ENCODE results near the gene PLXDC2. TPM values are rescaled to one million over a fixed set of nuclear protein-coding genes. Genes with fewer than 3 reads are reported as not detected.

The PLXDC2 gene
- total RNA-seq, 1 experiment from 2014 or later = 0.21 TPM

DNA sequence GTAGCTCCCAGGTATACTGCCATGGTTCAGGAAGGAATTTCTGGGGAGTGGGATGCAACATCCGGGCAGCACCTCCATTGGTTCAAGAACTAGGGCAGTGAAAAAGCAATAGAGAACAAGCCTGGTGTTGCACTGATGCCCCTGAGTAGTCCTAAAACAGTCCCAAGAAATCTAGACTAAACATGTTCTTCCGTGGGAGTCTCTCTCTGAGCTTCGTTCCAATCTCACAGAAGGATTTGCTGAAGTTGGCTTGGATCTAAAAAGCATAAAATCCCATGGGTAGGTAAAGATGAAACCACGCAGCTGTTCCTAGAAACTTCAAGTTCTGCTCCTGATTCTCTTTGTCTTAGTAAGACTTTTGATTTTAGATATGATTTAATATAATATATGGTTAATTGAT lies 154.5 kb downstream of the PLXDC2 start:
- CTCF ChIA-PET = no interaction called here

DNA sequence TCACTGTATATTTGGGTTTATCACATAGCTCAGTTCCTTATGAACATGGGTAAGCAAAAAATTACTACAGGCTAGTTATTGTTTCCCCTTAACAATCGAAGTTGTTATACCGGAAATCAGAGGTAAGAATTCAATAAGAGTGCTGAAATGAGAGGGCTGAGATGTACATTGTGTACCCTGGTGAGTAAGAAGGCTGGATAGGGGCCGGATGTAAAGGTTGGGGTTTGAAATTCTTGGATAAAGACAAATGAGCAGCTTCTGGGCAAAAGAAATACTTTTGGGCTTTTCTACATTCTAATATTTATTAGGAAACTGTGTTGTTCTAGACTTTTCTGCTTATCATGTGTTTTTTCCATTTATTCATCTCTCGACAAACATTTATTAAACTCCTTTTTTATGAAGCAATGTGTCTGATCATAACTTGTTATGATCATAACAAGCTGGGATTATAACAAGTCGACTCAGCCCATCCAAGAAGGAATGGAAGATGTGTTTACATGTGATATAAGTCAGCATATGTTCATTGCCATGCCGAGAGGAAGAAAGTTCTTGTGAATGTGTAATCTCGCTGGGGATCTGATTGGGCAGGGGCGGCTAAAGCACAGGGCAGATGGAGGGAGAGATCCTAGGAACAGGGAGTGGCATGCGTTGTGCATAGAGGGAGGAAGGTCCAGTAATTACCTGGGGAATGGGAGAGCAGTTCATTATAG lies 155.3 kb downstream of the PLXDC2 start:
- Histone ChIP-seq H3K27ac (ENCODE audit: low read length) (no peak overlapping the region), H3K4me3 (ENCODE audit: low read depth in 2 of 2, low read length in 2 of 2) (no peak overlapping the region), H3K4me1 (ENCODE audit: control insufficient read depth, insufficient read depth, low read length) (no peaks in the 10 kb centered on the region), H3K36me3 (ENCODE audit: control insufficient read depth, insufficient read depth, low read length) (no peaks in the 10 kb centered on the region), H3K27me3 (ENCODE audit: control insufficient read depth, insufficient read depth, low read length) (no peaks in the 10 kb centered on the region), H3K9me3 (ENCODE audit: control insufficient read depth, insufficient read depth, low read depth, low read length) (no peaks in the 10 kb centered on the region)
- ATAC-seq (no peak), DNase-seq (ENCODE audit: low read depth, low spot score) (no peak)
- ChIA-PET POLR2A (no interaction called here), CTCF (no interaction called here)
- no peak for TF ChIP-seq SIN3A (IDR thresholded peaks at IDR 0.05; ENCODE audit: borderline replicate concordance, insufficient read depth, low read depth, low read length)
- TF ChIP-seq, protein P1, sequence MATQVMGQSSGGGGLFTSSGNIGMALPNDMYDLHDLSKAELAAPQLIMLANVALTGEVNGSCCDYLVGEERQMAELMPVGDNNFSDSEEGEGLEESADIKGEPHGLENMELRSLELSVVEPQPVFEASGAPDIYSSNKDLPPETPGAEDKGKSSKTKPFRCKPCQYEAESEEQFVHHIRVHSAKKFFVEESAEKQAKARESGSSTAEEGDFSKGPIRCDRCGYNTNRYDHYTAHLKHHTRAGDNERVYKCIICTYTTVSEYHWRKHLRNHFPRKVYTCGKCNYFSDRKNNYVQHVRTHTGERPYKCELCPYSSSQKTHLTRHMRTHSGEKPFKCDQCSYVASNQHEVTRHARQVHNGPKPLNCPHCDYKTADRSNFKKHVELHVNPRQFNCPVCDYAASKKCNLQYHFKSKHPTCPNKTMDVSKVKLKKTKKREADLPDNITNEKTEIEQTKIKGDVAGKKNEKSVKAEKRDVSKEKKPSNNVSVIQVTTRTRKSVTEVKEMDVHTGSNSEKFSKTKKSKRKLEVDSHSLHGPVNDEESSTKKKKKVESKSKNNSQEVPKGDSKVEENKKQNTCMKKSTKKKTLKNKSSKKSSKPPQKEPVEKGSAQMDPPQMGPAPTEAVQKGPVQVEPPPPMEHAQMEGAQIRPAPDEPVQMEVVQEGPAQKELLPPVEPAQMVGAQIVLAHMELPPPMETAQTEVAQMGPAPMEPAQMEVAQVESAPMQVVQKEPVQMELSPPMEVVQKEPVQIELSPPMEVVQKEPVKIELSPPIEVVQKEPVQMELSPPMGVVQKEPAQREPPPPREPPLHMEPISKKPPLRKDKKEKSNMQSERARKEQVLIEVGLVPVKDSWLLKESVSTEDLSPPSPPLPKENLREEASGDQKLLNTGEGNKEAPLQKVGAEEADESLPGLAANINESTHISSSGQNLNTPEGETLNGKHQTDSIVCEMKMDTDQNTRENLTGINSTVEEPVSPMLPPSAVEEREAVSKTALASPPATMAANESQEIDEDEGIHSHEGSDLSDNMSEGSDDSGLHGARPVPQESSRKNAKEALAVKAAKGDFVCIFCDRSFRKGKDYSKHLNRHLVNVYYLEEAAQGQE (IDR thresholded peaks at IDR 0.05; ENCODE audit: insufficient read depth in 1 of 2, low read depth in 2 of 2, low read length in 1 of 2) = no peak
- TF ChIP-seq TCF7L2 (IDR thresholded peaks at IDR 0.05; ENCODE audit: low read depth, low read length) = no peak
- TF ChIP-seq, protein P2, sequence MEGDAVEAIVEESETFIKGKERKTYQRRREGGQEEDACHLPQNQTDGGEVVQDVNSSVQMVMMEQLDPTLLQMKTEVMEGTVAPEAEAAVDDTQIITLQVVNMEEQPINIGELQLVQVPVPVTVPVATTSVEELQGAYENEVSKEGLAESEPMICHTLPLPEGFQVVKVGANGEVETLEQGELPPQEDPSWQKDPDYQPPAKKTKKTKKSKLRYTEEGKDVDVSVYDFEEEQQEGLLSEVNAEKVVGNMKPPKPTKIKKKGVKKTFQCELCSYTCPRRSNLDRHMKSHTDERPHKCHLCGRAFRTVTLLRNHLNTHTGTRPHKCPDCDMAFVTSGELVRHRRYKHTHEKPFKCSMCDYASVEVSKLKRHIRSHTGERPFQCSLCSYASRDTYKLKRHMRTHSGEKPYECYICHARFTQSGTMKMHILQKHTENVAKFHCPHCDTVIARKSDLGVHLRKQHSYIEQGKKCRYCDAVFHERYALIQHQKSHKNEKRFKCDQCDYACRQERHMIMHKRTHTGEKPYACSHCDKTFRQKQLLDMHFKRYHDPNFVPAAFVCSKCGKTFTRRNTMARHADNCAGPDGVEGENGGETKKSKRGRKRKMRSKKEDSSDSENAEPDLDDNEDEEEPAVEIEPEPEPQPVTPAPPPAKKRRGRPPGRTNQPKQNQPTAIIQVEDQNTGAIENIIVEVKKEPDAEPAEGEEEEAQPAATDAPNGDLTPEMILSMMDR (IDR thresholded peaks at IDR 0.05) = no peak
- no peak for TF ChIP-seq POLR2AphosphoS5 (IDR thresholded peaks at IDR 0.05; ENCODE audit: low read depth, low read length)
- intact Hi-C loops (cut with micrococcal nuclease; ENCODE audit: unreplicated experiment) (no loop called here), in situ Hi-C loops (cut with HindIII; ENCODE audit: low pct_unique_long_range_greater_than_20kb, low sequenced_read_pairs) (no loop called here)
- no TSS peak for BruUV-seq (replicated peaks)

More for the DNA sequence above, 154.5 kb downstream of the PLXDC2 start:
- intact Hi-C loops (cut with micrococcal nuclease; ENCODE audit: unreplicated experiment) (no loop called here), in situ Hi-C loops (cut with HindIII; ENCODE audit: low pct_unique_long_range_greater_than_20kb, low sequenced_read_pairs) (no loop called here)
- Histone ChIP-seq H3K36me3 (ENCODE audit: control insufficient read depth, insufficient read depth, low read length) (no peaks in the 10 kb centered on the region), H3K4me1 (ENCODE audit: control insufficient read depth, insufficient read depth, low read length) (no peaks in the 10 kb centered on the region), H3K27me3 (ENCODE audit: control insufficient read depth, insufficient read depth, low read length) (no peaks in the 10 kb centered on the region), H3K27ac (ENCODE audit: low read length) (no peak overlapping the region), H3K4me3 (ENCODE audit: low read depth in 2 of 2, low read length in 2 of 2) (no peak overlapping the region), H3K9me3 (ENCODE audit: control insufficient read depth, insufficient read depth, low read depth, low read length) (no peaks in the 10 kb centered on the region)
- no peak for DNase-seq (ENCODE audit: low read depth, low spot score)
- ATAC-seq = no peak
- BruUV-seq (replicated peaks) = no TSS peak
- POLR2A ChIA-PET = no interaction called here
- TF ChIP-seq, protein P1 (IDR thresholded peaks at IDR 0.05; ENCODE audit: insufficient read depth in 1 of 2, low read depth in 2 of 2, low read length in 1 of 2) = no peak
- TF ChIP-seq TCF7L2 (IDR thresholded peaks at IDR 0.05; ENCODE audit: low read depth, low read length) (no peak), SIN3A (IDR thresholded peaks at IDR 0.05; ENCODE audit: borderline replicate concordance, insufficient read depth, low read depth, low read length) (no peak)

Data from Panc1 (cell line).